HepG2 (cell line): Measurements from ENCODE around the gene CALD1. TPM values are rescaled to one million over a fixed set of nuclear protein-coding genes. Genes with fewer than 3 reads are reported as not detected.

ENCODE experiments used
- BCLAF1 ChIP-seq: fragments of 450-650 bp; IDR thresholded peaks from 2 replicates; pipeline ENCODE4 v1.6.1; 2017; ENCODE audit warnings: mild to moderate bottlenecking
- CENPBD1 ChIP-seq: sonication (generic); formaldehyde crosslinking; IDR thresholded peaks from 2 replicates; pipeline ENCODE4 v1.8.0; 2022; ENCODE audit warnings: missing genetic modification reagents, low read depth, mild to moderate bottlenecking, borderline replicate concordance
- CENPX ChIP-seq: sonication (generic); formaldehyde crosslinking; IDR thresholded peaks from 2 replicates; pipeline ENCODE4 v1.9.0; 2021; ENCODE audit warnings: mild to moderate bottlenecking, missing genetic modification reagents, moderate library complexity
- DR1 ChIP-seq: sonication (generic); formaldehyde crosslinking; IDR thresholded peaks from 2 replicates; pipeline ENCODE4 v1.8.0; 2021; ENCODE audit warnings: mild to moderate bottlenecking, missing genetic modification reagents, inconsistent platforms
- FUBP1 ChIP-seq: sonication (generic); formaldehyde crosslinking; IDR thresholded peaks from 2 replicates; pipeline ENCODE4 v1.5.1; 2020; ENCODE audit warnings: missing genetic modification reagents, mild to moderate bottlenecking, borderline replicate concordance
- GPN1 ChIP-seq: sonication (generic); formaldehyde crosslinking; IDR thresholded peaks from 2 replicates; pipeline ENCODE4 v1.5.1; 2020; ENCODE audit warnings: missing genetic modification reagents, borderline replicate concordance
- HOXA5 ChIP-seq: sonication (generic); formaldehyde crosslinking; IDR thresholded peaks from 2 replicates; pipeline ENCODE4 v1.4.0; 2020; ENCODE audit warnings: missing genetic modification reagents
- KDM2A ChIP-seq: sonication (generic); formaldehyde crosslinking; IDR thresholded peaks from 2 replicates; pipeline ENCODE4 v1.4.0; 2020; ENCODE audit warnings: low read depth, missing genetic modification reagents, borderline replicate concordance
- MBD4 ChIP-seq: IDR thresholded peaks from 2 replicates; pipeline ENCODE4 v1.6.1; 2012; ENCODE audit warnings: low read length, inconsistent platforms, borderline replicate concordance
- MTA1 ChIP-seq: sonication (generic); formaldehyde crosslinking; IDR thresholded peaks from 2 replicates; pipeline ENCODE4 v1.4.0; 2020; ENCODE audit warnings: missing genetic modification reagents, mild to moderate bottlenecking, borderline replicate concordance
- NFE2L2 ChIP-seq: fragments of 150-350 bp; IDR thresholded peaks from 2 replicates; pipeline ENCODE4 v1.6.1; 2014; ENCODE audit warnings: low read length
- NFKBIZ ChIP-seq: IDR thresholded peaks from 2 replicates; pipeline ENCODE4 v1.6.1; 2018; ENCODE audit warnings: missing genetic modification reagents, missing compliant biosample characterization
- NKX3-1 ChIP-seq: sonication (generic); formaldehyde crosslinking; IDR thresholded peaks from 2 replicates; pipeline ENCODE4 v1.5.0; 2020; ENCODE audit warnings: missing genetic modification reagents
- TOE1 ChIP-seq: sonication (generic); formaldehyde crosslinking; IDR thresholded peaks from 2 replicates; pipeline ENCODE4 v1.4.0; 2020; ENCODE audit warnings: mild to moderate bottlenecking, missing genetic modification reagents
- ZFP36L1 ChIP-seq: sonication (generic); formaldehyde crosslinking; IDR thresholded peaks from 2 replicates; pipeline ENCODE4 v1.8.0; 2022; ENCODE audit warnings: mild to moderate bottlenecking, missing genetic modification reagents, moderate library complexity
- ZFX ChIP-seq: sonication (generic); formaldehyde crosslinking; IDR thresholded peaks from 2 replicates; pipeline ENCODE4 v1.4.0; 2020; ENCODE audit warnings: mild to moderate bottlenecking, low read depth, missing genetic modification reagents, moderate library complexity
- ZFY ChIP-seq: sonication (generic); formaldehyde crosslinking; IDR thresholded peaks from 2 replicates; pipeline ENCODE4 v1.4.0; 2020; ENCODE audit warnings: missing genetic modification reagents
- ZNF280B ChIP-seq: sonication (generic); formaldehyde crosslinking; IDR thresholded peaks from 2 replicates; pipeline ENCODE4 v1.5.0; 2020; ENCODE audit warnings: missing genetic modification reagents, mild to moderate bottlenecking, borderline replicate concordance
- ZNF326 ChIP-seq: sonication (generic); formaldehyde crosslinking; IDR thresholded peaks from 2 replicates; pipeline ENCODE4 v1.4.0; 2020; ENCODE audit warnings: missing genetic modification reagents, borderline replicate concordance
- ZNF766 ChIP-seq: sonication (generic); formaldehyde crosslinking; IDR thresholded peaks from 2 replicates; pipeline ENCODE4 v1.5.0; 2020; ENCODE audit warnings: missing genetic modification reagents, borderline replicate concordance
- ZNF781 ChIP-seq: sonication (generic); formaldehyde crosslinking; IDR thresholded peaks from 2 replicates; pipeline ENCODE4 v1.5.1; 2020; ENCODE audit warnings: borderline replicate concordance, mild to moderate bottlenecking, missing genetic modification reagents; ENCODE audit errors: not compliant biosample characterization
- polyA plus RNA-seq, 8 experiments: library from polyadenylated mRNA; depleted of rRNA in 3 of 8; stranded (reverse) in 7 of 8; unstranded in 1 of 8; fragments of >200 nt; fragmentation: Illumina TruSeq in 4 of 8; extraction: Trizol in 4 of 8; gene quantifications; 2 replicates each; pipeline versions ENCODE4 v1.2.1 to v1.2.3, GENCODE V29; 2011 to 2016; ENCODE audit warnings: low read depth in 4 of 8, missing spikeins in 1 of 8, mixed read lengths in 1 of 8; ENCODE audit not compliant: insufficient read depth in 1 of 8
- total RNA-seq, 5 experiments: library from RNA; depleted of rRNA; stranded (reverse); fragments of >200 nt; fragmentation: Illumina TruSeq; extraction: Trizol; gene quantifications; 2 replicates each; pipeline ENCODE4 v1.2.3, GENCODE V29; 2016; ENCODE audit warnings: low read depth in 1 of 5

Gene CALD1
- total and polyA plus RNA-seq, 2 of the 13 experiments (the other 11 are each of a cell fraction or from before 2014, with no cell fraction given): 53.0 to 112 TPM

GRCh38 chr7:134997214-134997885 lies 217.9 kb downstream of the CALD1 start (continued):
- TF ChIP-seq TOE1 (CRISPR knock-in tag) (no peak), ZNF280B (no peak), MTA1 (CRISPR knock-in tag) (0 out of 2 replicates have a peak, but pooled peaks have one; percentile 28), KDM2A (CRISPR knock-in tag) (no peak), ZNF326 (CRISPR knock-in tag) (no peak), NFKBIZ (CRISPR knock-in tag) (no peak), ZNF766 (no peak), DR1 (CRISPR knock-in tag) (no peak), ZFY (CRISPR knock-in tag) (peak; percentile 58), CENPX (CRISPR knock-in tag) (no peak), ZNF781 (no peak), ZFP36L1 (CRISPR knock-in tag) (peak; percentile 47; the same call in 1 of the 2 replicates), NKX3-1 (CRISPR knock-in tag) (0 out of 2 replicates have a peak, but pooled peaks have one; percentile 24), GPN1 (CRISPR knock-in tag) (no peak), ZFX (CRISPR knock-in tag) (peak; percentile 74), FUBP1 (no peak), MBD4 (no peak), NFE2L2 (no peak), HOXA5 (no peak), BCLAF1 (no peak), CENPBD1 (CRISPR knock-in tag) (no peak)
